NCI-H1436 treated with DMSO at 0.1 percent for 48 hours (cell line): ENCODE measurements around the gene SYNPO.
A peak's percentile ranks its signal among the peaks of the same experiment; 100 is the strongest.

Experiments used
- DNase-seq: peaks from one replicate; lab custom pipeline; 2025; lab: John Stamatoyannopoulos, UW

SYNPO gene

GRCh38 chr5:150700246-150700593 lies 59.8 kb downstream of the SYNPO start:
- no peak for DNase-seq

GRCh38 chr5:150700594-150701377 lies 60.3 kb downstream of the SYNPO start, which contains the start of gene RBM22:
Gene RBM22, minus strand, starts transcription at chr5:150701062. Its CDS starts 77 bp downstream, at chr5:150700985.
- DNase-seq: peak; percentile 56

GRCh38 chr5:150703762-150704161 lies 63.3 kb downstream of the SYNPO start:
- no peak for DNase-seq

GRCh38 chr5:150706776-150707390 lies 66.4 kb downstream of the SYNPO start:
- DNase-seq: no peak
